HepG2 (cell line): Measurements from ENCODE around the gene SLC25A20. TPM values are rescaled to one million over a fixed set of nuclear protein-coding genes. Genes with fewer than 3 reads are reported as not detected.

ENCODE experiments used
- AHDC1 ChIP-seq: sonication (generic); formaldehyde crosslinking; IDR thresholded peaks from 2 replicates; pipeline ENCODE4 v1.5.1; 2020; ENCODE audit warnings: mild to moderate bottlenecking, missing genetic modification reagents, borderline replicate concordance
- IKZF5 ChIP-seq: IDR thresholded peaks from 2 replicates; pipeline ENCODE4 v1.6.1; 2018; ENCODE audit warnings: missing genetic modification reagents, mild to moderate bottlenecking, missing compliant biosample characterization
- PCBP2 ChIP-seq: fragments of 200-400 bp; formaldehyde crosslinking; optimal IDR thresholded peaks from 2 replicates; pipeline ENCODE3; 2018; ENCODE audit warnings: low read length, low read depth; ENCODE audit not compliant: poor library complexity, severe bottlenecking
- PPARG ChIP-seq: conservative IDR thresholded peaks from 2 replicates; pipeline ENCODE4 v1.6.1; 2016; ENCODE audit warnings: missing biosample characterization, missing genetic modification reagents
- SOX13 ChIP-seq, 3 experiments: fragments of 450-650 bp in 1 of 3; sonication (generic) in 1 of 3; formaldehyde crosslinking in 1 of 3; IDR thresholded peaks in 2 of 3; conservative IDR thresholded peaks in 1 of 3; 2 replicates each; pipeline versions ENCODE4 v1.5.0 to v1.6.1; 2016 to 2020; ENCODE audit warnings: antibody characterized with exemption in 1 of 3, mild to moderate bottlenecking in 1 of 3, missing compliant biosample characterization in 1 of 3, missing genetic modification reagents in 1 of 3, moderate library complexity in 1 of 3
- TEAD3 ChIP-seq: optimal IDR thresholded peaks from 2 replicates; pipeline ENCODE3; 2016; ENCODE audit warnings: borderline replicate concordance
- ZC3H13 ChIP-seq: sonication (generic); formaldehyde crosslinking; IDR thresholded peaks from 2 replicates; pipeline ENCODE4 v1.8.1; 2023; ENCODE audit warnings: mild to moderate bottlenecking, missing genetic modification reagents, moderate library complexity
- ZKSCAN5 ChIP-seq: sonication (generic); formaldehyde crosslinking; IDR thresholded peaks from 2 replicates; pipeline ENCODE4 v1.5.1; 2020; ENCODE audit warnings: mild to moderate bottlenecking, missing genetic modification reagents
- ZNF160 ChIP-seq: sonication (generic); formaldehyde crosslinking; IDR thresholded peaks from 2 replicates; pipeline ENCODE4 v1.8.0; 2022; ENCODE audit warnings: mild to moderate bottlenecking, inconsistent platforms, missing genetic modification reagents
- ZNF292 ChIP-seq: sonication (generic); formaldehyde crosslinking; IDR thresholded peaks from 2 replicates; pipeline ENCODE4 v1.8.1; 2022; ENCODE audit warnings: mild to moderate bottlenecking, low read depth, missing genetic modification reagents, borderline replicate concordance
- ZNF446 ChIP-seq: sonication (generic); formaldehyde crosslinking; IDR thresholded peaks from 2 replicates; pipeline ENCODE4 v1.5.0; 2020; ENCODE audit warnings: mild to moderate bottlenecking, missing genetic modification reagents
- ZNF558 ChIP-seq: sonication (generic); formaldehyde crosslinking; IDR thresholded peaks from 2 replicates; pipeline ENCODE4 v1.9.0; 2022; ENCODE audit warnings: mild to moderate bottlenecking, missing genetic modification reagents, borderline replicate concordance
- ZNF740 ChIP-seq: sonication (generic); formaldehyde crosslinking; IDR thresholded peaks from 2 replicates; pipeline ENCODE4 v1.4.0; 2020; ENCODE audit warnings: missing genetic modification reagents
- polyA plus RNA-seq, 8 experiments: library from polyadenylated mRNA; depleted of rRNA in 3 of 8; stranded (reverse) in 7 of 8; unstranded in 1 of 8; fragments of >200 nt; fragmentation: Illumina TruSeq in 4 of 8; extraction: Trizol in 4 of 8; gene quantifications; 2 replicates each; pipeline versions ENCODE4 v1.2.1 to v1.2.3, GENCODE V29; 2011 to 2016; ENCODE audit warnings: low read depth in 4 of 8, missing spikeins in 1 of 8, mixed read lengths in 1 of 8; ENCODE audit not compliant: insufficient read depth in 1 of 8
- total RNA-seq, 5 experiments: library from RNA; depleted of rRNA; stranded (reverse); fragments of >200 nt; fragmentation: Illumina TruSeq; extraction: Trizol; gene quantifications; 2 replicates each; pipeline ENCODE4 v1.2.3, GENCODE V29; 2016; ENCODE audit warnings: low read depth in 1 of 5
- TF ChIP-seq, protein P1 (sequence below): IDR thresholded peaks from 2 replicates; pipeline ENCODE4 v1.6.1; 2016
- TF ChIP-seq, protein P2 (sequence below): sonication (generic); formaldehyde crosslinking; IDR thresholded peaks from 2 replicates; pipeline ENCODE4 v1.4.0; 2020; ENCODE audit warnings: mild to moderate bottlenecking, low read depth, missing genetic modification reagents
- TF ChIP-seq, protein P3 (sequence below): sonication (generic); formaldehyde crosslinking; IDR thresholded peaks from 2 replicates; pipeline ENCODE4 v1.4.0; 2020; ENCODE audit warnings: low read depth, mild to moderate bottlenecking, missing genetic modification reagents

Gene SLC25A20
- total and polyA plus RNA-seq, 2 of the 13 experiments (the other 11 are each of a cell fraction or from before 2014, with no cell fraction given) = 21.1 to 26.6 TPM

DNA sequence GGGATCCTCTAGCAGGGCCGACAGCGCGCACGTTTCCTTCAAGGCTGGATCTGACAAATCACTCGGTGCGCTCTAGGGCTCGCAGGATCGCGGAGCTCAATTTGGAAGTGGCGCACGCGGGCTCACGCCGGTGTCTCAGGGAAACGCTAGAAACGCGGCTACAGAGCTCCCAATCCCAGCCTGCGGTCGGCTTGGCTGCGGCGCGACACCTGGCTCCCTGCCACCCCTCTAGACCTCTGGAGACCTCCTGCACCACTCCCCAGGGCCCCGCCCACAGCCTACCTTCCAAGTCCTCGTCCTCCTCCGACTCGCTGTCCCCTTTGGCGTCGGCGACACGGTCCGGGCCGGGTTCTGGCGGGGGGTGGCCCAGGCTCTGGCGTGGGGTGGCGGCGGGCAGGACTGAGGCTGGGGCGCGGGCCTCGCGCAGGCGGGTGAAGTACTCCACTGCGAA, 51.6 kb downstream of the SLC25A20 start (continued):
- TF ChIP-seq AHDC1 (CRISPR knock-in tag) (0 out of 2 replicates have a peak, but pooled peaks have one; percentile 38), SOX13 (IDR thresholded peaks at IDR 0.05) (no peak), SOX13 (CRISPR knock-in tag; conservative IDR thresholded peaks at IDR 0.05 in 1 of 2, IDR thresholded peaks at IDR 0.05 in 1 of 2) (no peak), IKZF5 (CRISPR knock-in tag) (peak; percentile 52; the same call in 1 of the 2 replicates), ZNF740 (CRISPR knock-in tag) (peak; percentile 56; the same call in 1 of the 2 replicates), ZKSCAN5 (CRISPR knock-in tag) (no peak), PPARG (CRISPR knock-in tag) (0 out of 2 replicates have a peak, but pooled peaks have one; percentile 2), ZC3H13 (CRISPR knock-in tag) (peak; percentile 79), ZNF292 (CRISPR knock-in tag) (peak; percentile 38; the same call in 1 of the 2 replicates), TEAD3 (CRISPR knock-in tag) (peak; percentile 21), ZNF160 (CRISPR knock-in tag) (0 out of 2 replicates have a peak, but pooled peaks have one; percentile 22), ZNF446 (no peak), PCBP2 (no peak), ZNF558 (CRISPR knock-in tag) (0 out of 2 replicates have a peak, but pooled peaks have one; percentile 55)
- TF ChIP-seq, protein P1, sequence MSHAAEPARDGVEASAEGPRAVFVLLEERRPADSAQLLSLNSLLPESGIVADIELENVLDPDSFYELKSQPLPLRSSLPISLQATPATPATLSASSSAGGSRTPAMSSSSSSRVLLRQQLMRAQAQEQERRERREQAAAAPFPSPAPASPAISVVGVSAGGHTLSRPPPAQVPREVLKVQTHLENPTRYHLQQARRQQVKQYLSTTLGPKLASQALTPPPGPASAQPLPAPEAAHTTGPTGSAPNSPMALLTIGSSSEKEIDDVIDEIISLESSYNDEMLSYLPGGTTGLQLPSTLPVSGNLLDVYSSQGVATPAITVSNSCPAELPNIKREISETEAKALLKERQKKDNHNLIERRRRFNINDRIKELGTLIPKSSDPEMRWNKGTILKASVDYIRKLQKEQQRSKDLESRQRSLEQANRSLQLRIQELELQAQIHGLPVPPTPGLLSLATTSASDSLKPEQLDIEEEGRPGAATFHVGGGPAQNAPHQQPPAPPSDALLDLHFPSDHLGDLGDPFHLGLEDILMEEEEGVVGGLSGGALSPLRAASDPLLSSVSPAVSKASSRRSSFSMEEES (CRISPR knock-in tag) = no peak
- TF ChIP-seq, protein P2, sequence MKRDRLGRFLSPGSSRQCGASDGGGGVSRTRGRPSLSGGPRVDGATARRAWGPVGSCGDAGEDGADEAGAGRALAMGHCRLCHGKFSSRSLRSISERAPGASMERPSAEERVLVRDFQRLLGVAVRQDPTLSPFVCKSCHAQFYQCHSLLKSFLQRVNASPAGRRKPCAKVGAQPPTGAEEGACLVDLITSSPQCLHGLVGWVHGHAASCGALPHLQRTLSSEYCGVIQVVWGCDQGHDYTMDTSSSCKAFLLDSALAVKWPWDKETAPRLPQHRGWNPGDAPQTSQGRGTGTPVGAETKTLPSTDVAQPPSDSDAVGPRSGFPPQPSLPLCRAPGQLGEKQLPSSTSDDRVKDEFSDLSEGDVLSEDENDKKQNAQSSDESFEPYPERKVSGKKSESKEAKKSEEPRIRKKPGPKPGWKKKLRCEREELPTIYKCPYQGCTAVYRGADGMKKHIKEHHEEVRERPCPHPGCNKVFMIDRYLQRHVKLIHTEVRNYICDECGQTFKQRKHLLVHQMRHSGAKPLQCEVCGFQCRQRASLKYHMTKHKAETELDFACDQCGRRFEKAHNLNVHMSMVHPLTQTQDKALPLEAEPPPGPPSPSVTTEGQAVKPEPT = 0 out of 2 replicates have a peak, but pooled peaks have one; percentile 25
- TF ChIP-seq, protein P3, sequence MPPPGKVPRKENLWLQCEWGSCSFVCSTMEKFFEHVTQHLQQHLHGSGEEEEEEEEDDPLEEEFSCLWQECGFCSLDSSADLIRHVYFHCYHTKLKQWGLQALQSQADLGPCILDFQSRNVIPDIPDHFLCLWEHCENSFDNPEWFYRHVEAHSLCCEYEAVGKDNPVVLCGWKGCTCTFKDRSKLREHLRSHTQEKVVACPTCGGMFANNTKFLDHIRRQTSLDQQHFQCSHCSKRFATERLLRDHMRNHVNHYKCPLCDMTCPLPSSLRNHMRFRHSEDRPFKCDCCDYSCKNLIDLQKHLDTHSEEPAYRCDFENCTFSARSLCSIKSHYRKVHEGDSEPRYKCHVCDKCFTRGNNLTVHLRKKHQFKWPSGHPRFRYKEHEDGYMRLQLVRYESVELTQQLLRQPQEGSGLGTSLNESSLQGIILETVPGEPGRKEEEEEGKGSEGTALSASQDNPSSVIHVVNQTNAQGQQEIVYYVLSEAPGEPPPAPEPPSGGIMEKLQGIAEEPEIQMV (CRISPR knock-in tag) = 0 out of 2 replicates have a peak, but pooled peaks have one; percentile 85
